NCI-H1417 (cell line): ENCODE results near the gene PIK3R5.

ENCODE experiments used
- DNase-seq, 3 experiments: peaks; one replicate each; lab custom pipeline; 2025; lab: John Stamatoyannopoulos, UW

The PIK3R5 gene

GRCh38 chr17:8953156-8953885 is 12.2 kb downstream of the PIK3R5 start:
- DNase-seq, result no peak

- no peak for DNase-seq
Observed at GRCh38 chr17:8952191-8952590, 13.3 kb downstream of the PIK3R5 start.

- no peak for DNase-seq
Observed at GRCh38 chr17:8951206-8951605, 14.3 kb downstream of the PIK3R5 start.

GRCh38 chr17:8949061-8949661 is 16.3 kb downstream of the PIK3R5 start:
- DNase-seq, result no peak

- DNase-seq, result no peak
Observed at GRCh38 chr17:8948462-8948861, 17.0 kb downstream of the PIK3R5 start.

GRCh38 chr17:8947201-8947600 is 18.3 kb downstream of the PIK3R5 start:
- no peak for DNase-seq

- DNase-seq, result no peak
Observed at GRCh38 chr17:8946476-8946875, 19.0 kb downstream of the PIK3R5 start.

GRCh38 chr17:8946071-8946470 is 19.4 kb downstream of the PIK3R5 start:
- DNase-seq, result no peak

- no peak for DNase-seq
Observed at GRCh38 chr17:8944748-8945147, 20.8 kb downstream of the PIK3R5 start.

GRCh38 chr17:8944083-8944482 is 21.4 kb downstream of the PIK3R5 start:
- no peak for DNase-seq

GRCh38 chr17:8941980-8942622 is 23.4 kb downstream of the PIK3R5 start:
- DNase-seq, result no peak

- no peak for DNase-seq
Observed at GRCh38 chr17:8941520-8941919, 24.0 kb downstream of the PIK3R5 start.

- DNase-seq, result no peak
Observed at GRCh38 chr17:8940866-8941471, 24.5 kb downstream of the PIK3R5 start.

GRCh38 chr17:8939496-8940334 is 25.8 kb downstream of the PIK3R5 start:
- DNase-seq, result no peak

- DNase-seq, result no peak
Observed at GRCh38 chr17:8938933-8939332, 26.6 kb downstream of the PIK3R5 start.

GRCh38 chr17:8935191-8935590 is 30.3 kb downstream of the PIK3R5 start:
- DNase-seq, result no peak

GRCh38 chr17:8934346-8934745 is 31.2 kb downstream of the PIK3R5 start:
- DNase-seq, result no peak

GRCh38 chr17:8930649-8931048 is 34.9 kb downstream of the PIK3R5 start:
- no peak for DNase-seq

- DNase-seq, result no peak
Observed at GRCh38 chr17:8928347-8928746, 37.2 kb downstream of the PIK3R5 start.

GRCh38 chr17:8927395-8927794 is 38.1 kb downstream of the PIK3R5 start:
- no peak for DNase-seq

GRCh38 chr17:8925808-8926207 is 39.7 kb downstream of the PIK3R5 start:
- DNase-seq, result no peak

GRCh38 chr17:8925141-8925540 is 40.4 kb downstream of the PIK3R5 start:
- no peak for DNase-seq
